MM.1S (cell line): ENCODE results near the gene TPRN.

Experiments
- EZH2phosphoT487 ChIP-seq: fragments of 300-600 bp; sonication (generic); IDR thresholded peaks from 2 replicates; pipeline ENCODE4 v1.6.1; 2018; ENCODE audit warnings: antibody characterized with exemption, low read length
- TF ChIP-seq, protein P1 (sequence below): fragments of 300-600 bp; sonication (generic); IDR thresholded peaks from 2 replicates; pipeline ENCODE4 v1.5.1; 2016; ENCODE audit warnings: antibody characterized with exemption, low read length, mixed read lengths

DNA sequence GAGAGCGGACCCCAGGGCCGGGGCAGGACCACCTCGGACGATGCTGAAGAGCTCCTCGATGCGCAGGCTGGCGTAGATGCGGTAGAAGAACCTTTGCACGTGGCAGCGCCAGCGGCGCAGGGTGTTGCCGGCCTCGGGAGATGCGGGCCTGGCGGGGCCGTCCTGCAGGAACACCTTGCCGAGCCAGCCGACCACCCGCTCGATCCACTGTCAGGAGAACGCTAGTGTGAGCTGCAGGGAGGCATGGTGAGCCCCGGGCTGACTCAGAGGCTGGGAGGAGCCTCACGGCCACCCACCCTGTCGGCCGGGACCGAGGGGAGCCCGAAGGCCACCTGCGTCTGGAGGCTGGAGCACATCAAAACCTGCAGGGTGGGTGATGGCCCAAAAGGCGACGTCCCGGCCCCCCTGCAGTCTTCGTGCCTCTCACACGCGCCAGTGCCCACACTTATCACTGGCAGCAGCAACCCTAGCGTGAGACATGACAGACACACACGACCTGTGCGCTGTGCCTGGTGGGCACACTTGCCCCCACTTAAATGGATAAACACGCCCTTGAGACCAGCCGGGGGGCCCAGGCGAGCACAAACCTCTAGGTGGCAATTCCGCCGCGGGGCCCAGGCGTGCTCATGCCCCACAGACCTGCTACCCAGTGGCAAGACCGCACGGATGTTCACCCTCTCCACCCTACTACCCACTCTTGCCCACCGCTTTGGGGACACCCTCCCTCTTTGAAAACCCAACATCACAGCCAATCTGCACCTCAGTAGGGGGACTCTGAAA is 15.5 kb downstream of the TPRN start:
- TF ChIP-seq, protein P1, sequence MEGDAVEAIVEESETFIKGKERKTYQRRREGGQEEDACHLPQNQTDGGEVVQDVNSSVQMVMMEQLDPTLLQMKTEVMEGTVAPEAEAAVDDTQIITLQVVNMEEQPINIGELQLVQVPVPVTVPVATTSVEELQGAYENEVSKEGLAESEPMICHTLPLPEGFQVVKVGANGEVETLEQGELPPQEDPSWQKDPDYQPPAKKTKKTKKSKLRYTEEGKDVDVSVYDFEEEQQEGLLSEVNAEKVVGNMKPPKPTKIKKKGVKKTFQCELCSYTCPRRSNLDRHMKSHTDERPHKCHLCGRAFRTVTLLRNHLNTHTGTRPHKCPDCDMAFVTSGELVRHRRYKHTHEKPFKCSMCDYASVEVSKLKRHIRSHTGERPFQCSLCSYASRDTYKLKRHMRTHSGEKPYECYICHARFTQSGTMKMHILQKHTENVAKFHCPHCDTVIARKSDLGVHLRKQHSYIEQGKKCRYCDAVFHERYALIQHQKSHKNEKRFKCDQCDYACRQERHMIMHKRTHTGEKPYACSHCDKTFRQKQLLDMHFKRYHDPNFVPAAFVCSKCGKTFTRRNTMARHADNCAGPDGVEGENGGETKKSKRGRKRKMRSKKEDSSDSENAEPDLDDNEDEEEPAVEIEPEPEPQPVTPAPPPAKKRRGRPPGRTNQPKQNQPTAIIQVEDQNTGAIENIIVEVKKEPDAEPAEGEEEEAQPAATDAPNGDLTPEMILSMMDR = no peak
- no peak for TF ChIP-seq EZH2phosphoT487
